Panc1 (cell line): ENCODE results near the gene SF3B6. TPM values are rescaled to one million over a fixed set of nuclear protein-coding genes. Genes with fewer than 3 reads are reported as not detected.

Experiments
- ATAC-seq: fragments of 200-7000 bp; cut with Tn5 transposase; 2 replicates; pipeline ENCODE4 v1.9.1; 2020; ENCODE audit warnings: mild to moderate bottlenecking, moderate library complexity
- Bru-seq: library from RNA; stranded (reverse); fragments of 400-500 nt; gene quantifications from one replicate; lab custom pipeline; 2021; lab: Mats Ljungman, UMichigan
- BruChase-seq, 2 experiments: library from RNA; stranded (reverse); fragments of 400-500 nt; gene quantifications; one replicate each; lab custom pipeline; 2021; lab: Mats Ljungman, UMichigan
- BruUV-seq: library from RNA; stranded (reverse); fragments of 400-500 nt; replicated peaks from 2 replicates; lab custom pipeline; 2021; lab: Mats Ljungman, UMichigan
- CTCF ChIA-PET: fragments of 300-600 bp; sonication (Branson Sonifier 250); formaldehyde crosslinking; loops from one replicate; lab custom pipeline; 2022; ENCODE audit warnings: antibody characterized with exemption; lab: Charles Lee
- POLR2A ChIA-PET: fragments of 300-600 bp; sonication (Branson Sonifier 250); formaldehyde crosslinking; loops from one replicate; lab custom pipeline; 2022; ENCODE audit warnings: antibody characterized with exemption; lab: Charles Lee
- DNase-seq: peaks from one replicate; pipeline ENCODE4 v3.0.0-alpha.2; 2010; ENCODE audit warnings: low read depth, low spot score
- H3K27ac ChIP-seq: 2 replicates; pipeline ENCODE4 v1.5.1; 2011; ENCODE audit warnings: mild to moderate bottlenecking, low read length, inconsistent platforms
- H3K27me3 ChIP-seq: fragments of 200-500 bp; sonication (Bioruptor generic); 2 replicates; pipeline ENCODE4 v1.6.0; 2014; ENCODE audit warnings: low read length, inconsistent platforms; ENCODE audit not compliant: control insufficient read depth, insufficient read depth
- H3K36me3 ChIP-seq: fragments of 200-500 bp; sonication (Bioruptor generic); 2 replicates; pipeline ENCODE4 v1.5.1; 2014; ENCODE audit warnings: inconsistent platforms, mild to moderate bottlenecking, low read length, moderate library complexity; ENCODE audit not compliant: control insufficient read depth, insufficient read depth
- H3K4me1 ChIP-seq: 2 replicates; pipeline ENCODE4 v1.5.1; 2011; ENCODE audit warnings: inconsistent platforms, mild to moderate bottlenecking, low read length, moderate library complexity; ENCODE audit not compliant: control insufficient read depth, insufficient read depth
- H3K4me3 ChIP-seq, 2 experiments: 2 replicates each; pipeline ENCODE4 v1.5.1; 2011 to 2012; ENCODE audit warnings: low read depth in 2 of 2, low read length in 2 of 2, mild to moderate bottlenecking in 2 of 2, inconsistent platforms in 1 of 2, moderate library complexity in 1 of 2
- H3K9me3 ChIP-seq: fragments of 200-500 bp; sonication (Bioruptor generic); 2 replicates; pipeline ENCODE4 v1.5.1; 2014; ENCODE audit warnings: low read depth, mild to moderate bottlenecking, inconsistent platforms, low read length, moderate library complexity; ENCODE audit not compliant: control insufficient read depth, insufficient read depth
- CTCF ChIP-seq: fragments of 450-650 bp; IDR thresholded peaks from 2 replicates; pipeline ENCODE4 v1.5.1; 2017; ENCODE audit warnings: mild to moderate bottlenecking
- POLR2AphosphoS5 ChIP-seq: IDR thresholded peaks from 2 replicates; pipeline ENCODE4 v1.6.1; 2012; ENCODE audit warnings: mild to moderate bottlenecking, low read depth, low read length, moderate library complexity
- REST ChIP-seq, 2 experiments: IDR thresholded peaks; 2 replicates each; pipeline ENCODE4 v1.6.1; 2011 to 2012; ENCODE audit warnings: low read depth in 2 of 2, control low read depth in 1 of 2, low read length in 1 of 2, mild to moderate bottlenecking in 1 of 2, moderate library complexity in 1 of 2; ENCODE audit not compliant: insufficient read depth in 1 of 2
- SIN3A ChIP-seq: IDR thresholded peaks from 2 replicates; pipeline ENCODE4 v1.6.1; 2012; ENCODE audit warnings: low read depth, mild to moderate bottlenecking, low read length, moderate library complexity, borderline replicate concordance; ENCODE audit not compliant: insufficient read depth
- TCF7L2 ChIP-seq: IDR thresholded peaks from 2 replicates; pipeline ENCODE4 v1.6.1; 2011; ENCODE audit warnings: mild to moderate bottlenecking, low read depth, low read length, inconsistent platforms
- in situ Hi-C: cut with HindIII; loops from 2 replicates; pipeline ENCODE4 v1.10.0; 2016; ENCODE audit warnings: low sequenced_read_pairs, low pct_unique_long_range_greater_than_20kb
- intact Hi-C: fragments of 100-400 bp; cut with micrococcal nuclease; formaldehyde crosslinking; loops from one replicate; pipeline ENCODE4 v1.10.0; 2022; ENCODE audit not compliant: unreplicated experiment
- long read RNA-seq: library from polyadenylated mRNA; unstranded; transcript quantifications from one replicate; pipeline ENCODE4 v2.0.0, GENCODE V29; 2021; ENCODE audit not compliant: unreplicated experiment
- polyA plus RNA-seq: library from polyadenylated mRNA; unstranded; fragments of >200 nt; gene quantifications from one replicate; pipeline ENCODE4 v1.2.1, GENCODE V29; 2012; ENCODE audit warnings: missing spikeins; ENCODE audit not compliant: insufficient read length
- total RNA-seq: library from RNA; stranded (reverse); gene quantifications from one replicate; pipeline ENCODE4 v1.2.1, GENCODE V29; 2021; ENCODE audit not compliant: unreplicated experiment

Gene SF3B6, protein sequence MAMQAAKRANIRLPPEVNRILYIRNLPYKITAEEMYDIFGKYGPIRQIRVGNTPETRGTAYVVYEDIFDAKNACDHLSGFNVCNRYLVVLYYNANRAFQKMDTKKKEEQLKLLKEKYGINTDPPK
- total RNA-seq (129 TPM), Bru-seq, nascent RNA (percentile 87 among the genes with signal in this experiment), BruChase-seq, experiment 1, labeled RNA remaining after a 2-hour chase (percentile 74 among the genes with signal in this experiment), BruChase-seq, experiment 2, labeled RNA remaining after a 6-hour chase (percentile 89 among the genes with signal in this experiment)
- 100 TPM for polyA plus RNA-seq
- long read RNA-seq, transcript SF3B6-201 (4 exons, 770 nt) = major isoform, 101 of 163 reads
- long read RNA-seq, partial matches to known transcripts = 55 of 163 reads
- long read RNA-seq, other reads (novel, unspliced or antisense) = 6 of 163 reads

DNA sequence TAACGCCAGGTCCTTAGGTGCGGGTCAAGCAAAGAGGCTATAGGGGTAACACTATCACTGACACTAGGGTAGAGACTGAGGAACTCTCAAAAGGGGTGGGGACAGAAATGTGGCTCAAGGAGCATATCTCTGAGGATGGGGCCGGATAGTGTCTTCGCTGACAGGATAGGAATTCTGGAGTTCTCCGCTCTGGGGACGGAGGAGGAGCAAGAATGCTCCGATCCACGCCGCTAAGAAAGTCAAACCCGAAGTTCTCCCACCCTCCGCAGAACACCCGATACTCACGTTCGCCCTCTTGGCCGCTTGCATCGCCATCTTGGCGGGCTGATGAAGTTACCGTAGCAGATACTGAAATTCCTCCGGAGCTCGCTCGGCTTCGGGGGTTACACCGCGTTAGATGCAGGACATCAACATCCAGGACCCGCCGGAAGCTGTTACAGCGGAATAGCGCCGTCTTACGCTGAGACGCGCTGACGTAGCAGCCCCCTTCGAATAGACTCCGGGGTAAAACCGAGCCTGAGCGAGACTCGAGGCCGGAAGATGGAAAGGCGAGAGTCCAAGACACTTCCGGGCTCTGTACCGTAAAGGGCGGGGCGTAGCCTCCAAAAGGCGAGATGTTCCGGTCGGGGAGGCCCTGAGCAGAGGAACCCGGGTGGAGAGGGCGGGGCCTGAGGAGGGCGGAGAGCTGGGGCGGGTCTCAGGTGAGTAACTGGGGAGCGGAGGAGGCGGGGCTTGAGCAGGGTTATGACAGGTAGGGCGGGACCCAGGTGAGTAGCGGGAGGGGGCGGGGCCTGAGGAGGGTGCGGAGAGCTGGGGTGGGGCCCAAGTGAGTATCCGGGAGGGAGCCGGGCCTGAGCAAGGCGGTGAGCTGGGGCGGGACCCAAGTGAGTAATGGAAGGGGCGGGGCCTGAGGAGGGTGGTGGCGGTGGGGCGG is at the start of gene SF3B6:
TSS of gene SF3B6 (minus strand) at position 412 of the 934 bp plus-strand sequence. CDS start at position 315, 97 bp downstream.
- POLR2A ChIA-PET = interaction anchor here (0.5 to 1.0 kb wide), 4 partner anchors 13 to 198 kb away, joined by 3 to 11 read pairs (median 3); no protein-coding TSS in a partner anchor

More for the DNA sequence above, at the start of gene SF3B6:
- CTCF ChIA-PET = interaction anchor here (0.5 to 1.9 kb wide), 3 partner anchors 149 to 252 kb away, joined by 4 to 6 read pairs (median 6); partner anchors contain the start of gene ATAD2B
- H3K27ac ChIP-seq = peak within 1 kb of the TSS; percentile 94
- TF ChIP-seq POLR2AphosphoS5 (peak; percentile 86), REST (IDR thresholded peaks at IDR 0.05; ENCODE audit: insufficient read depth in 1 of 2, low read depth in 2 of 2, low read length in 1 of 2) (0 out of 4 replicates have a peak, but pooled peaks of 1 of the 2 experiments have one; percentile 64), SIN3A (peak; percentile 92; the same call in 1 of the 2 replicates), TCF7L2 (peak; percentile 60; the same call in 1 of the 2 replicates), CTCF (no peak)
- H3K36me3 ChIP-seq = peaks cover 16% of the 10 kb centered on the region
- intact Hi-C loops (no loop called here), in situ Hi-C loops (no loop called here)
- no peaks in the 10 kb centered on the region for H3K27me3 ChIP-seq
- H3K4me3 ChIP-seq = peak within 1 kb of the TSS; percentile 96 to 97
- BruUV-seq = TSS peak; percentile 63
- ATAC-seq (peak; percentile 96), DNase-seq (peak; percentile 99)
- H3K9me3 ChIP-seq = no peaks in the 10 kb centered on the region
- H3K4me1 ChIP-seq = peaks cover 13% of the 10 kb centered on the region; the same call in 1 of the 2 replicates
